HG02981 (cell line): ENCODE data around the gene SLAMF7.
"Not testable (repeated sequence)": the region's sequence is repeated elsewhere in the genome, so short reads cannot be mapped to it uniquely, and the experiment has no call there.

Experiments
- ATAC-seq: cut with Tn5 transposase; IDR thresholded peaks from one replicate; pipeline ENCODE4 v1.9.1; 2021; ENCODE audit warnings: mild to moderate bottlenecking, moderate library complexity; ENCODE audit not compliant: unreplicated experiment

SLAMF7 gene, protein sequence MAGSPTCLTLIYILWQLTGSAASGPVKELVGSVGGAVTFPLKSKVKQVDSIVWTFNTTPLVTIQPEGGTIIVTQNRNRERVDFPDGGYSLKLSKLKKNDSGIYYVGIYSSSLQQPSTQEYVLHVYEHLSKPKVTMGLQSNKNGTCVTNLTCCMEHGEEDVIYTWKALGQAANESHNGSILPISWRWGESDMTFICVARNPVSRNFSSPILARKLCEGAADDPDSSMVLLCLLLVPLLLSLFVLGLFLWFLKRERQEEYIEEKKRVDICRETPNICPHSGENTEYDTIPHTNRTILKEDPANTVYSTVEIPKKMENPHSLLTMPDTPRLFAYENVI

DNA sequence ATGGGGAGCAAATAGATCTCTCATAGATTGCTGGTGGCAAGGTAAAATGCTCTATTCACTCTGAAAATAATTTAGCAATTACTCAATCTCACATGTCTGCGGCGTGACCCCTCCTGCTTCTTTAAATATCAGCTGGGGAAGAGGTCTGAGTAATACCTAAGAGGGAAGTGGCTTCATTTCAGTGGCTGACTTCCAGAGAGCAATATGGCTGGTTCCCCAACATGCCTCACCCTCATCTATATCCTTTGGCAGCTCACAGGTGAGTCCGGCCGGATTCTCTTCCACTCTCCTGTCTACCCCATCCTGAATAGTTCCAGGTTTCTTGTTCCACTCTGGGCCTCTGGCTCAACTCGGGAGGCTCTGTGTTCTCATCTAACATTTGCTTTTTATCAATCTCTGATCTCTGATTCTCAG, at the start of gene SLAMF7:
Gene SLAMF7, plus strand, starts transcription at position 150 of the 414 bp plus-strand sequence. Its CDS starts 55 bp downstream, at position 205.
- peak; percentile 76 for ATAC-seq

DNA sequence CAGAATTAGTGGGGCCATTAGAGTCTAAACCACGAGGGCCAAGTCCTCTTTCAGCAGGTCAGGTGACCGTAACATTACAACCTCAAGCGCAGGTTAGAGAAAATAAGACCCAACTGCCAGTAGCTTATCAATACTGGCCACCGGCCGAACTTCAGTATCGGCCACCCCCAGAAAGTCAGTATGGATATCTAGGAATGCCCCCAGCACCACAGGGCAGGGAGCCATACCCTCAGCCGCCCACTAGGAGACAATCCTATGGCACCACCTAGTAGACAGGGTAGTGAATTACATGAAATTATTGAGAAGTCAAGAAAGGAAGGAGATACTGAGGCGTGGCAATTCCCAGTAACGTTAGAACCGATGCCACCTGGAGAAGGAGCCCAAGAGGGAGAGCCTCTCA, 46.7 kb upstream of the SLAMF7 start:
- ATAC-seq: not testable (repeated sequence)

DNA sequence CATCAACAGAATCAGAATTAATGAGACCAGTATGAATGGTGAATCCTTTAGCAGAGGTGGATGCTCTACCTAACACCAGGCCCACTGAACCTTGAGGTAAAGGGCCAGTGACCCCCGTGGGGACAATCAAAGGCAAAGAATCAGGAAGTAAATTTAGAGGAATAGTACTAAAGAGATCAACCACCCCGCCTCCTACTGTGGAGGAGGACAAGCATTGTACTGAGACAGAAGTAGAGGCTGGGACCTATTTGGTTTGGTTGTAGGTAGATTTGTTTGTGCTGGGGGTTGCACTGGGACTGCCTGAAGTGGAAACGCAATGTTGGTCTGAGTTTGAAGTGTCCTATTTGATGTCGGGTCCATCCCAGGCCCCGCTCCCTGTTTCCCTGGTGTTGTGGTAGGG, 36.9 kb upstream of the SLAMF7 start:
- ATAC-seq: no peak

DNA sequence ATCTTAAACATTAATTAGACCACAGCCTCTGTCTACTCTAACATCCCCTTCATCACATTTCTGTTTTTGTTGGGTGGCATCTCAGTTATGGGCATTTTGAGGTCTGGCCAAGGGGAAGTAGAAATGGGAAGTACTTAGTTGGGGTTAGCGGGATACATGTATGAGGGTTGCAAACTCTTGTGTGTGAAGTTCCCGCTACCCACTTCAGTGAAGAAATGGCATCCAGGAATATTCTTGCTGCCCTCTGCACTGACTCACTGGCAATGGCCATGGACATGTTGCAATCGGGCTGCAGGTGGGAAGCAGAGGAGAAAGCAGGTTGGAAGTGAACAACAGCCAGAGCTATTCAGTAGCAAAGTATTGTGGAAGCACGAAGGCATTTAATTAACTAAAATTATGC, 34.8 kb upstream of the SLAMF7 start:
- ATAC-seq: no peak

DNA sequence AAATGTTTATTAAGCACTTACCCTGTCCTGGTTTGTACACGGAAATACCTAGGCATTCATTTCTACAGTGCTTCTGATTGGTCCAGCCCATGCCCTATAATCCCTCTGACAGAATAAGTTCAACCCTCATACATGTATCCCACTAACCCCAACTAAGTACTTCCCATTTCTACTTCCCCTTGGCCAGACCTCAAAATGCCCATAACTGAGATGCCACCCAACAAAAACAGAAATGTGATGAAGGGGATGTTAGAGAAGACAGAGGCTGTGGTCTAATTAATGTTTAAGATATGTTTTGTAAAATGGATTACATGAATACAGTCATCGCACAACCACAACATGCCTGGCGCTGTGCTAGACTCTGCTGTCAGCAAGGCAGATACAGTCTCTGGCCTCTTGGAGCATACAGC, 33.8 kb upstream of the SLAMF7 start:
- ATAC-seq: not testable (repeated sequence)

DNA sequence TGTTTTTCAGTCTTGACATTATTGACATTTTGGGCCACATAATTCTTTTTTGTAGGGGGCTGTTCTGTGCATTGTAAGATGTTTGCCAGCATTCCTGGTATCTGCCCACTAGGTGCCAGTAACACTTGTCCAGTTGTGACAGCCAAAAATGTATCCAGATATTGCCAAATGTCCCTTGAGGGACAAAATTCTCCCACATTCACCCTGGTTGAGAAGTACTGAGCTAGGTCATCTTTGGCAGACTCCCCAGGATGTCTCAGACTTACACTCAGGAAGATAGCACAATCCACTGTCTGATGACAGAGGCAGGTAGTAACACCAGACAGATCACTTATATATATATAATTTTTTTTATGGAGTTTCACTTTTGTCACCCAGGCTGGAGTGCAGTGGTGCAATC, 33.3 kb upstream of the SLAMF7 start:
- ATAC-seq: no peak

DNA sequence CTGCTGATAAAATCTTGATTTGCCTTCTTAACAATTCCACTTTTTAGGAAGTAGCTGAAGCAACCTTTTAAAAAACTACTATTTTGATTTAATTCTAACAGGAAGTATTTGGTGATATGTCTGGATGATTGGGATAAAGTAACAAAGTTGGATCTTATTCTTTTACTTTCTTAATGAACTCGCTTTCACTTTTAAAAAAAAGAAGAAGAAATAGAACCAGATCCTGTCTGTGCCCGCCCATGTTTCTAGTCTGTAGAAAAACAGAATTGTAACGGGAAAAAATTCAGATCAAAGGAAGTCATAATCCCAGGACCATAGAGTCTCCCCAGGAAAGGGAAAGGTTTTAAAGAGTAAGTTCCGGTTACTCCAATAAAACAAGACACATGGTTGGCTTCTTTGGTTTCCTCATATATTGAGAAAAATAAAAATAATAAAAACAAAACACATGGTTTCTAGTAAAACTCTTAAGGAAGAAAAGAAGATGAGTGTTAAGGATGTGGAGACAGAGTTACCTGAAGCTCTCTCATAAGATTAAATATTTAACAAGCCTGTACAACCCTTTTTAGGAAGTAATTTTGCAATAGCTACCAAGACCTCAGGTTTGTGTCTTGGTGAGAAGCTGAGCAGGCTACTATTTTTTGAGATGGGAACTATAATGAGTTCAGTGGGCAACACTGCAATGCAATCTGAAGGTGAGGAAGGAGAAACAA, 32.4 kb upstream of the SLAMF7 start:
- ATAC-seq: no peak

DNA sequence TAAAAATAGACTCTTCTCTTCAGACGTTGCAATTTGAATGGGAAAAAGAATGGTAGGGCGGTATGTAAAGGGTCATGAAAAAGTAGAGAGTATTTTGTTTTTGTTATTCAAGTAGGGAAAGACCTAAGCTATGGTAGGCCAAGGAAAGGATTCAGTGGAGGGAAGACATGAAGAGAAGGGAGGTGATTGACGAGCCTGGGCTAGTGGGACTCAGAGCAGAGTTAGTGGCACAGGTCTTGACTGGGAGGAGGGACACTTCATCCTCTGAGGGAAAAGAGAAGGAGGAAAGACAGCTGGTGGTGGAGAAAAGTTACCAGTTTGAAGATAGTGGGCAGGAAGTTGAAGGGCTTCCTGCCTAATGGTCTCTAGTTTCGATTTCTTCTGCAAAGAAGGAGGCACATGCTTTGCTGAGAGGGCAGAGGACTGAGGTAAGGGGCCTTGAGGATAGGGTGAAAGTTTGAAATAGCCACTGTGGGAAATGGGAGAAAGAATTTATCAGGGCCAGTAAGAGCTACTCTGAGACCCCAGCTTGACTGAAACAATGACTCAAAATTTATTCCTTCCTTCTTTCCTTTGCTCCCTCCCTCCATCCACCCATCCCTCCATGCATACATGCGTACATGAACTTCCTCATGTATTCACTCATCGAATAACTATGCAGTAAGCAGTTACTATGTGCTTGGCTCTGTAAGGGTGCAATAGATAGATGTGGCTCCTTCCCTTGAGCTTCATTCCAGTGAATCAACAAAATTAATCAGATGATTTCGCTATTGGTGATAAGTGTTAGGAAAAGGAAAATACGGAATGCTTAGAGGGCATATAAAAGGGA, 31.6 kb upstream of the SLAMF7 start:
- no peak for ATAC-seq

DNA sequence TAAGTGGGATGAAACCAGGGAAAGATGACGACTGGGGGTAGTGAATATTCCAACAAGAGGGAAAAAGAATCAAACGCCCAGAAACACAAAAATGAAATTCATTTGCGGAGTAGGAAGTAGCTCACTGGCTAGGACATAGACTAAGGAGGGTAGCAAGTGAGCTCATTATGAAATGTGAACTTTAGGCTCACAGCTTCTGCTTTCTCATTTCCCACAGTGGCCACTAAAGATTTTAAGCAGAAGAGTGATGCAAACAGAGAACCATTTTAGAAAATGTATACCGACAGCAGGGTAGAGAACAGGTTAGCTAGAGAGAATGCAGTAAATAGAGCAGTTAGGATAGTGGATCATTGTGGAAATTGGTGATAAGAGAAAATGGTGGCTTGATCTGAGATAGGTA, 30.9 kb upstream of the SLAMF7 start:
- no peak for ATAC-seq

DNA sequence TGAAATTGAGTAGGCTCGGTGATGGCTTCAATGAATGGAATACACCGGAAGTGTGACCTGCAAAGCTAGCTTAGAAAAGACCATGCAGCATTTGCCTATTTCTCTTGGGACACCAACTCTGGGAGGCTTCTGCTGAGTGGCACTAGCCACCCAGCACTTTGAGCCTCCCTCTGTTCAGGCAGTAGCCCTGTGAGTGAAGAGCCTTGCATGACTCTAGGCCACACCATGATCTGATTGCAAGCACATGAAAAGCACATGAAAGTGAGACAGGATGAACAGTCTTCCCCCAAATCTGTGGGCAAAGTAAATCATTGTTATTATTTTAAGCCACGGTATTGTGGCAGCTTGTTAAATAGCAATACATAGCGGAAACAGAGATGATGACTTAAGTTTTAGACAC, 30.2 kb upstream of the SLAMF7 start:
- ATAC-seq: peak; percentile 36

DNA sequence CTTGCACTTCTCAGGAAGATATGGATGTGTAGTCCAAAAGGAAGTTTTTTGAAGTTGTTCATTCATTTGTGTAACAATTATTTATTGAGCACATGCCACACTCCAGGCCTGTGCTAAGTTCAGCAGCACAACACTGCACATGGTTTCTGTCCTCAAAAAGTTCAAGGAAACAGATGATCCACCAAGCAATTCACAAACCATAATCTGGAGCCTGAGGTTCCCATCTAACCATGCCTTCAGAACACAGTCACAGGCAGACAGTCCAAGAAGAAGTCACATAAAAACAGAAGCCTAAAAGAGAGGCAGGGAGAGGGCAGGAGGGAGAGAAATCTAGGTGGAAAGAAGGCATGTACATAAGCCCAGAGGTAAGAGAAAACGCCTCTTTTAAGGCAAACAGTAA, 29.3 kb upstream of the SLAMF7 start:
- no peak for ATAC-seq

DNA sequence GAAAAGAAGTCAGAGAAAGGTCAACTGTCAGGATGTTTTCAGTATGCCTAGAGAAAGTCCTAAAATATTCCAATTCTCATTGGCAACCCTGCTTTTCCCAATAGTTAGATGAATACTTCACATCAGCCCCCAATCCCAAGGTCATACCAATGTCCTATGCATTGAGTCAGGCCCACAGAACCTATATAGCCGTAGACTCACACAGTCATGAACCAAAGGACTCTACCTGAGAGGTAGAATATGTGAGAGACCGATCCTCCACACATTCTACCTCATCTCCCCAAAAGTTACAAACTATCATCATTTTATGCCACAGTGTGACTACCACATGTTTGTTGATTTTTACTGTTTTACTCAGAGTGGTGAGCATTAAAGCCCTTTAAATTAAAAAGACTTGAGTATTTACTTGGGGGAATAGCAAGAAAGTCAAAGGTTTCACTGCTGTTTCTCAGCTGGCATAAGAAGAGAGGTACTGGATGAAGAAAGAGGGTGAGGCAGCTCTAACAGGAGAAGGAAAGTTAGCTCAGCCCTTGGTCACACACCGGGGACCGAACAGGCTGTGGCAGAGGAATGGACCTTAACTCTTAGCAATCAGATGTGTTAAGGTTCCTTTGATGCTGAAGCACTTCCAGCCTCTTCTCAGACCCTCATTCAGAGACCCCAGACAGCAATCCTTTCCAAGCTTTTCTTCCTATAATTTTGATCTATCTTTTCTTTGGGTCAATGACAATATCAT, 28.4 kb upstream of the SLAMF7 start:
- ATAC-seq: no peak

DNA sequence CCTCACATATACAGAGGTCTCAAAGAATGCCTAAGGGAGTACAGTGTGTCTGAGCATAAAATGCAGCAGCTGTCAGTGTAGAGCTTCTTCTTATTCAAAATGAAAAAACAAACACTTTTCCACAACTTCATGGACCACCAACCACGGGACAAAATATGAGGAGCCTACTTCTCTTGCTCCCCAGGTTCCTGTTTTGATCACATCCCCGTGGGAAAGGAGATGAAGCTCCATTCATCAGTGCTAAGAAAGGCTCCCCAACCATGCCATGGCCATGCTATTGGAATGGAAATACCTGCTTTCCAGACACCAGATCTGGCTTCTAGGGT, 27.8 kb upstream of the SLAMF7 start:
- no peak for ATAC-seq

DNA sequence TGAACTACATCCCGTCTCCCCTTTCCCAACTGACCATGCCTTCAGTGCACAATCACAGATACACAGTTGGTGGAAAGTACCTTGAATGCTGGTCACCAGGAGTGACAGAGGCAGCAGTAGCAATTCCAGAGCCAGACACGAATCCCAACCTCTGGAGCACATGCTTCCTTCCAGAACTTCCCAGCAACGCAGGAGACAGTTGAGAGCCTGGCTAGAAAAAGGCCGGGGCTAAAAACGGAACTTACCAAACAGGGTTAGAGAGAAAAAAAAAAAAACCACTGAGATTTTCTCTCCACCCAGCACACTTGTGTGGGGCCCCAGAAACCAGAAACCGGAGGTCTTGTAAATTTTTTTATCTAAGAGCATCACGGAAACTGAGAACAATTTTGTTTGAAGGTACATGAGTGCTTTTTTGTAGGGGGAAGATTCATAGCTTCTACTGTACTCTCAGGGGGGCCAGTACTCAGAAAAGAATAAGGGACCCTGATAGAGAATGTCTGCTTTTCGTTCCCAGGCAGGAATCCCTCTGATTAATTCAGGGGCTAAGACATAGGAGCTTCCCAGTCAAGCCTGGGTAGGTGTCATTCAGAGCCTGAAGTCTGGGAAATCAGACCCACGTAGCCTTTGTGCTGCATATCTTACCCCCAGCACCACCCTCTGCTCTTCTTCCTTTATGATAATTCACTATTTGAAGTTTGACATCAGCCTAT, 27.3 kb upstream of the SLAMF7 start, which contains the start of gene CD48:
Gene CD48, minus strand, starts transcription at position 221 of the 710 bp plus-strand sequence. Its CDS starts 59 bp downstream, at position 162.
- peak; percentile 28 for ATAC-seq

DNA sequence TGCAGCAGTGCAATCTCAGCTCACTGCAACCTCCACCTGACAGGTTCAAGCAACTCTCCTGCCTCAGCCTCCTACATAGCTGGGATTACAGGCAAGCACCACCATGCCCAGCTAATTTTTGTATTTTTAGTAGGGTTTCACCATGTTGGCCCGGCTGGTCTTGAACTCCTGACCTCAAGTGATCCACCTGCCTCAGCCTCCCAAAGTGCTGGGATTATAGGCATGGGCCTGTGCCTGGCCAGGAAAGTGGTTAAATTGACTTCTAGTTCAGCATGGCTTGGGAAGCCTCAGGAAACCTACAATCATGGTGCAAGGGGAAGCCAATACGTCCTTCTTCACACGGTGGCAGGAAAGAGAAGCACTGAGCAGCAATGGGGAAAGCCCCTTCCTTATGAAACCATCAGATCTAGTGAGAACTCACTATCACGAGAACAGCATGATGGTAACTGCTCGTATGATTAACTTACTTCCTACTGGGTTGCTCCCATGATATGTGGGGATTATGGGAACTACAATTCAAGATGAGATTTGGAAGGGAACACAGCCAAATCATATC, 26.4 kb upstream of the SLAMF7 start:
- ATAC-seq: peak; percentile 43

DNA sequence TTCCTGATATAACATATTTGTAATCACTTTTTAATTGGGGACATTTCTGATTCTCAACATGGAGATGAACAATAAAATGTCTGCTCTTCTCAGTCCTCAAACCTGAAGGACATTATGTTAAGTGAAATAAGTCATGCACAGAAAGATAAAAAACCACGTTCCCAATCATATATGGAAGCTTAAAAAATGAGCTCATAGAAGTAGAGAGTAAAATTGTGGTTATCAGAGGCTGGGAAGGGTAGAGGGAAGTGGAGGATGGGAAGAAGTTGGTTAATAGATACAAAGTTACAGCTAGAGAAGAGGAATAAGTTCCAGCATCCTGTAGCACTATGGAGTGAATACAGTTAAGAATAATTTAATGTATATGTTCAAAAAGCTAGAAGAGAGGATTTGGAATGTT, 25.9 kb upstream of the SLAMF7 start:
- ATAC-seq: no peak

DNA sequence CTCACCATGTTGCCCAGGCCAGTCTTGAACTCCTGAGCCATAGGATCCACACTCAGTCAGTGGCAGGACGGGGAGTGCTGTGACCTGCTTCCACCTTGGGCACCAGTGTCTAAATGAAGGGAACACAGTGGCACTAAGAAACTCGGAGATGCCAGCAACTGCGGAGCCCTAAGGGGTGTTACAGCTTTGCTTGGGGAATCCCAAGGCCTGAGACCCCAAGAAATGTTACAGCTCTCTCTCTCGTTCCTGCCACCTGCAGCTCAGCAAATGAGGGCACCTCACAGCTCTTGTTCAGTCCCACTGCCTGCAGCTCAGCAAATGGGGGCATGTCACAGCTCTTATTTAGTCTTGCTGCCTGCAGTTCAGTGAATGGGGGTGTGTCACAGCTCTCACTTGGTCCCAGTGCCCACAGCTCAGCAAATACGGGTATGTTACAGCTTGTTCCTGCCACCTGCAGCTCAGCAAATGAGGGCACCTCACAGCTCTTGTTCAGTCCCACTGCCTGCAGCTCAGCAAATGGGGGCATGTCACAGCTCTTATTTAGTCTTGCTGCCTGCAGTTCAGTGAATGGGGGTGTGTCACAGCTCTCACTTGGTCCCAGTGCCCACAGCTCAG, 24.9 kb upstream of the SLAMF7 start:
- ATAC-seq: not testable (repeated sequence)

DNA sequence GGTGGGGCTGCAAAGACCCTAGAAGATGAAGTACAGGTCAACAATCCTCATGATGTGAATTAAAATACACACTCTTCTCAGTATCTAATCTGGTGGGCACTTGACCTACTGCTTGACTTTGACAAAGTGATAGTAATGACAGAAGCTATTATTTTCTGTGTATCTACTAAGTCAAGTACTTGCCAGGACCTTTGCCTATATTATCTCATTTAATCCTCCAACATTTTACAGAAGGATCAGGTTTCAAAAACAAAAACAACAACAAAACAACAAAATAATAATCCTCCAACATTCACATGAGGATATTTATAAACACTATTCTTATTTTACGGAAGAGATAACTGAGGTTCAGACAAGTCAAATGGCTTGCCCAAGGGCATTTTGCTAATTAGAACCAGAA, 23.0 kb upstream of the SLAMF7 start:
- ATAC-seq: no peak

DNA sequence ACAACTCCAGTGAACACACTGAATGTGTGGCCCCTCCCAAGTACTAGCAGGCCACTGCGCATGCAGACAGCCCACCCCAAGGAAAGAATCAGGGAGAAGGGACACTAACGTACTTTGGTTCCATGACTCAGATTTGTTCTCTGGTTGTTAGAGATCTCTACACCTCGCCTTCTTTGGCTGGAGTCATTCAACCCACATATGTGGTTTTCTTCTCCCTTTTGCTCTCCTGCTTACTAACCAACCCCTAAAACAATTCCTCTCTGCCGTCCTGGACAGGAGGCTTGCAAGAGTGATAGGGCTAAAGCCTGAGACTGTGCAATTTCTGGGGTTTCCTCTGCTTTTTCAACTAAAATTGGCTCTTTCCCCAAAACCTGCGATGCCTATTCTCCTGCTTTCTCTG, 21.7 kb upstream of the SLAMF7 start:
- no peak for ATAC-seq

DNA sequence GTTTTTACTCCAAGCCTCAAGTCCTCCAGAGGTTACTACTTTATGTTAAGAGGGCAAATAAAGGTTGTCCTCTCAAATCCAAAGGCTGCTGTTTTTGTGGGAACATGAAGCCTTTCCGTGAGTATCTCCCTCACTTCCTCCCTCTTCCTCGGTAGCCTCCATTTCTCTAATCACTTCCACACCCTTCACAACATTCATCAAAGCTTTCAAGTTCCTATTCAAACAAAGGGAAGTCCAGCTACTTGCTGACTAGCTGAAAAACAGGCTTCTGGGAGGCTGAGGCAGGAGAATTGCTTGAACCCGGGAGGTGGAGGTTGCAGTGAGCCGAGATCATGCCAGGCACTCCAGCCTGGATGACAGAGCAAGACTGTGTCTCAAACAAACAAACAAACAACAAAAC, 20.8 kb upstream of the SLAMF7 start:
- no peak for ATAC-seq
